Large intestine (tissue), 3 donors: ENCODE measurements around the gene OR51L1. TPM values are rescaled to one million over a fixed set of nuclear protein-coding genes. Genes with fewer than 3 reads are reported as not detected.

Experiments used
- DNase-seq, 2 donors: peaks; one replicate each; pipeline versions ENCODE4 v3.0.0 to v3.0.0-alpha.2; 2013
- H3K27ac ChIP-seq: one replicate; pipeline ENCODE4 v1.5.1; 2013; ENCODE audit warnings: low read length
- H3K27me3 ChIP-seq: 2 replicates; pipeline ENCODE4 v1.6.1; 2013; ENCODE audit warnings: low read length; ENCODE audit not compliant: control insufficient read depth, insufficient read depth
- H3K36me3 ChIP-seq: 2 replicates; pipeline ENCODE4 v1.6.1; 2013; ENCODE audit warnings: low read length; ENCODE audit not compliant: control insufficient read depth, insufficient read depth
- H3K4me1 ChIP-seq: one replicate; pipeline ENCODE4 v1.6.1; 2013; ENCODE audit warnings: low read length; ENCODE audit not compliant: control insufficient read depth, insufficient read depth
- H3K4me3 ChIP-seq: one replicate; pipeline ENCODE4 v1.5.1; 2013; ENCODE audit warnings: low read length
- H3K9me3 ChIP-seq: one replicate; pipeline ENCODE4 v1.6.1; 2013; ENCODE audit warnings: mild to moderate bottlenecking, low read depth, low read length, moderate library complexity; ENCODE audit not compliant: control insufficient read depth
- WGBS: methylation state at CpG from one replicate; pipeline ENCODE4 v1.1.5; 2013; ENCODE audit warnings: low lambda C conversion rate; ENCODE audit not compliant: insufficient coverage; 5-methylcytosine and 5-hydroxymethylcytosine counted together
- polyA plus RNA-seq: library from polyadenylated mRNA; unstranded; fragments of 120-200 nt; gene quantifications from one replicate; pipeline ENCODE4 v1.2.1, GENCODE V29; 2013

Gene OR51L1
- polyA plus RNA-seq, 1 donor = not detected

GRCh38 chr11:5046226-5046625, 51.6 kb downstream of the OR51L1 start, which contains the start of gene OR52J3:
OR52J3 (plus strand) TSS chr11:5046526; CDS start chr11:5046526, 0 bp downstream.
- WGBS = no CpG with 5 or more reads among the region's 1 CpG
- Histone ChIP-seq H3K27ac (no peak within 1 kb of the TSS), H3K36me3 (no peaks in the 10 kb centered on the region), H3K9me3 (no peaks in the 10 kb centered on the region), H3K4me1 (no peaks in the 10 kb centered on the region), H3K27me3 (no peaks in the 10 kb centered on the region), H3K4me3 (no peak within 1 kb of the TSS)
- no peak for DNase-seq

DNA sequence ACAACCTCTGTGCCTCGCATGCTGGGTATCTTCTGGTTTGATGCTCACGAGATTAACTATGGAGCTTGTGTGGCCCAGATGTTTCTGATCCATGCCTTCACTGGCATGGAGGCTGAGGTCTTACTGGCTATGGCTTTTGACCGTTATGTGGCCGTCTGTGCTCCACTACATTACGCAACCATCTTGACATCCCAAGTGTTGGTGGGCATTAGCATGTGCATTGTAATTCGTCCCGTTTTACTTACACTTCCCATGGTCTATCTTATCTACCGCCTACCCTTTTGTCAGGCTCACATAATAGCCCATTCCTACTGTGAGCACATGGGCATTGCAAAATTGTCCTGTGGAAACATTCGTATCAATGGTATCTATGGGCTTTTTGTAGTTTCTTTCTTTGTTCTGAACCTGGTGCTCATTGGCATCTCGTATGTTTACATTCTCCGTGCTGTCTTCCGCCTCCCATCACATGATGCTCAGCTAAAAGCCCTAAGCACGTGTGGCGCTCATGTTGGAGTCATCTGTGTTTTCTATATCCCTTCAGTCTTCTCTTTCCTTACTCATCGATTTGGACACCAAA, 52.2 kb downstream of the OR51L1 start:
- no peak for DNase-seq
- H3K9me3 ChIP-seq = no peaks in the 10 kb centered on the region
- WGBS = 95% methylated on average over 3 of the region's 15 CpGs

More for the DNA sequence above, 52.2 kb downstream of the OR51L1 start:
- H3K4me3 ChIP-seq = no peak overlapping the region
- H3K36me3 ChIP-seq = no peaks in the 10 kb centered on the region
- no peaks in the 10 kb centered on the region for H3K4me1 ChIP-seq
- no peak overlapping the region for H3K27ac ChIP-seq
- no peaks in the 10 kb centered on the region for H3K27me3 ChIP-seq

Other genes starting within 250 kb of the OR51L1 start
- gene OR51F1, start 224.9 kb upstream of the OR51L1 start, polyA plus RNA-seq = not detected
- gene OR52R1, start 190.5 kb upstream of the OR51L1 start, polyA plus RNA-seq = not detected
- not detected for gene OR51F2, start 173.5 kb upstream of the OR51L1 start, polyA plus RNA-seq
- not detected for gene OR51S1, start 145.6 kb upstream of the OR51L1 start, polyA plus RNA-seq
- gene OR51T1, start 113.0 kb upstream of the OR51L1 start, polyA plus RNA-seq = not detected
- not detected for gene OR51A7, start 91.1 kb upstream of the OR51L1 start, polyA plus RNA-seq
- not detected for gene OR51G2, start 75.5 kb upstream of the OR51L1 start, polyA plus RNA-seq
- gene OR51G1, start 70.5 kb upstream of the OR51L1 start, polyA plus RNA-seq = not detected
- gene OR51A4, start 47.2 kb upstream of the OR51L1 start, polyA plus RNA-seq = not detected
- not detected for gene OR51A2, start 39.1 kb upstream of the OR51L1 start, polyA plus RNA-seq
- gene OR52J3, start 51.7 kb downstream of the OR51L1 start, polyA plus RNA-seq = not detected
- not detected for gene OR52E2, start 64.8 kb downstream of the OR51L1 start, polyA plus RNA-seq
- not detected for gene OR52E1, start 74.7 kb downstream of the OR51L1 start, polyA plus RNA-seq
- not detected for gene OR52A5, start 143.5 kb downstream of the OR51L1 start, polyA plus RNA-seq
- not detected for gene OR52A1, start 159.9 kb downstream of the OR51L1 start, polyA plus RNA-seq
- not detected for gene OR51V1, start 205.8 kb downstream of the OR51L1 start, polyA plus RNA-seq
- 175 TPM for gene HBB, start 232.2 kb downstream of the OR51L1 start, polyA plus RNA-seq
- 0.09 TPM for gene HBD, start 239.6 kb downstream of the OR51L1 start, polyA plus RNA-seq